22Rv1 (cell line): ENCODE results near the gene GATA5.

ENCODE experiments used
- ZFX ChIP-seq: fragments of 450-650 bp; IDR thresholded peaks from 2 replicates; pipeline ENCODE4 v1.6.1; 2017; ENCODE audit warnings: antibody characterized with exemption, borderline replicate concordance
- TF ChIP-seq, protein P1 (sequence below): fragments of 450-650 bp; IDR thresholded peaks from 2 replicates; pipeline ENCODE4 v1.5.1; 2017; ENCODE audit warnings: mild to moderate bottlenecking

DNA sequence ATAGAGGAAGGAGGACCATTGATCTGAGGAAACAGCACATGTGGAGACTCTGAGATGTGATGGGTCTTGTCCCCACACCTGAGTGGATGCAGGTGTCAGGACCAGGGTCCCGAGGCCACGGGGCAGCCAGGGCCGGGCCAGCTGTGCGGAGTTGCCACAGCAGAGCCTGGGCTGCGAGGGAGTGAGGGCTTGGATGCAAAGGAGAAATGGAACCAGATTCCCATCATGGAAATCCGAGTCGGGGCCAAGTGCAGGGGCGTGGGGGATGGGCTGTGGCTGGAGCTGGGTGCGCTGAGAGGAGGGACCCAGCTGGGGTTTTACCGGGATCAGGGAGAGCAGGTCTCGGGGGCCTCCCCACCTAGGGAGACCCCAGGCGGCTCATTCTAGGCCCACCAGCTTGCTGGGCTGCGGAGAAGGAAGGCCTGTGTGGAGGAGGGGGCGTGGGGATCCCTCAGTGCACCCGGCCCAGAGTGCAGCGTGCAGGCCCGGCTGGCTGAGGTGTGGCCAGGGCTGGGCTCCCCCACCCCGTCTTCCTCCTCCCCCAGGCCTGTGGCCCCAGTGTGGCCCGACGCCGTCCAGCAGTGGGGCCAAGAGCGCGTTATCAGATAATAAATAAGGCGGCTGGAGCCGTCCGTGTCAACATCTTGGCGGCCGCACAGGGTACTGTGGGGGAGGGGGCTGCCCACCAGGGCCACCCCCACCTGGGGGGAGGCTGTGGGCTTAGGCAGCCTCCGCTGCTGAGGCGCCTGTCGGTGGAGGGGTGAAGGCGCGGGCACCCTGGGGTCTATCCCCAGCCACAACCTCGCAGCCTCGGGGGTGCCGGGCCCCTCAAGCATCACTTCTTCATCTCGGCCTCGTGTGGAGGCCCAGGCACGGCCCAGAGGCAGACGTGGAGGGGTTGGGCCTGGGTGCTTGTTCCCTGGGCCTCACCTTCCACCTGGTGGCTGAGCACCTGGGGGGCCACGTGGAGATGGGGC, 17.2 kb downstream of the GATA5 start:
- TF ChIP-seq, protein P1, sequence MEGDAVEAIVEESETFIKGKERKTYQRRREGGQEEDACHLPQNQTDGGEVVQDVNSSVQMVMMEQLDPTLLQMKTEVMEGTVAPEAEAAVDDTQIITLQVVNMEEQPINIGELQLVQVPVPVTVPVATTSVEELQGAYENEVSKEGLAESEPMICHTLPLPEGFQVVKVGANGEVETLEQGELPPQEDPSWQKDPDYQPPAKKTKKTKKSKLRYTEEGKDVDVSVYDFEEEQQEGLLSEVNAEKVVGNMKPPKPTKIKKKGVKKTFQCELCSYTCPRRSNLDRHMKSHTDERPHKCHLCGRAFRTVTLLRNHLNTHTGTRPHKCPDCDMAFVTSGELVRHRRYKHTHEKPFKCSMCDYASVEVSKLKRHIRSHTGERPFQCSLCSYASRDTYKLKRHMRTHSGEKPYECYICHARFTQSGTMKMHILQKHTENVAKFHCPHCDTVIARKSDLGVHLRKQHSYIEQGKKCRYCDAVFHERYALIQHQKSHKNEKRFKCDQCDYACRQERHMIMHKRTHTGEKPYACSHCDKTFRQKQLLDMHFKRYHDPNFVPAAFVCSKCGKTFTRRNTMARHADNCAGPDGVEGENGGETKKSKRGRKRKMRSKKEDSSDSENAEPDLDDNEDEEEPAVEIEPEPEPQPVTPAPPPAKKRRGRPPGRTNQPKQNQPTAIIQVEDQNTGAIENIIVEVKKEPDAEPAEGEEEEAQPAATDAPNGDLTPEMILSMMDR, result no peak
- no peak for TF ChIP-seq ZFX
